Type B pancreatic cell (in vitro differentiated cells): ENCODE measurements around the gene TMEM79. TPM values are rescaled to one million over a fixed set of nuclear protein-coding genes. Genes with fewer than 3 reads are reported as not detected.
"Not testable (repeated sequence)": the region's sequence is repeated elsewhere in the genome, so short reads cannot be mapped to it uniquely, and the experiment has no call there.

ENCODE experiments used
- DNase-seq: peaks from one replicate; pipeline ENCODE4 v3.0.0; 2021; ENCODE audit warnings: mixed read lengths; ENCODE audit not compliant: unreplicated experiment; ENCODE audit errors: extremely low spot score
- H3K27ac Mint-ChIP-seq: 2 replicates; pipeline ENCODE4 v1.8.0; 2021; ENCODE audit warnings: mild to moderate bottlenecking, mixed read lengths
- H3K27me3 Mint-ChIP-seq: 2 replicates; pipeline ENCODE4 v1.8.0; 2021; ENCODE audit warnings: mixed read lengths
- H3K36me3 Mint-ChIP-seq: 2 replicates; pipeline ENCODE4 v1.8.0; 2021; ENCODE audit warnings: mixed read lengths
- H3K4me1 Mint-ChIP-seq: one replicate; pipeline ENCODE4 v1.8.0; 2021; ENCODE audit warnings: mixed read lengths; ENCODE audit not compliant: unreplicated experiment
- H3K4me3 Mint-ChIP-seq: 2 replicates; pipeline ENCODE4 v1.8.0; 2021; ENCODE audit warnings: mild to moderate bottlenecking, mixed read lengths
- H3K9me3 Mint-ChIP-seq: 2 replicates; pipeline ENCODE4 v1.8.0; 2021; ENCODE audit warnings: mixed read lengths
- total RNA-seq: library from RNA; stranded (reverse); gene quantifications from 2 replicates; pipeline ENCODE4 v1.2.1, GENCODE V29; 2021; ENCODE audit warnings: low replicate concordance
- TF ChIP-seq, protein P1 (sequence below): fragments of 200-600 bp; sonication (generic); conservative IDR thresholded peaks from 2 replicates; pipeline ENCODE4 v1.5.0; 2021; ENCODE audit warnings: antibody characterized with exemption, mild to moderate bottlenecking

Gene TMEM79
- total RNA-seq, 1 donor from 2014 or later: 18.1 TPM

GRCh38 chr1:156319664-156320063, 35.5 kb downstream of the TMEM79 start:
- H3K4me1 Mint-ChIP-seq: no peaks in the 10 kb centered on the region
- H3K27me3 Mint-ChIP-seq: no peaks in the 10 kb centered on the region
- H3K4me3 Mint-ChIP-seq: no peak overlapping the region
- no peak for DNase-seq
- no peaks in the 10 kb centered on the region for H3K9me3 Mint-ChIP-seq
- no peak overlapping the region for H3K27ac Mint-ChIP-seq
- TF ChIP-seq, protein P1, sequence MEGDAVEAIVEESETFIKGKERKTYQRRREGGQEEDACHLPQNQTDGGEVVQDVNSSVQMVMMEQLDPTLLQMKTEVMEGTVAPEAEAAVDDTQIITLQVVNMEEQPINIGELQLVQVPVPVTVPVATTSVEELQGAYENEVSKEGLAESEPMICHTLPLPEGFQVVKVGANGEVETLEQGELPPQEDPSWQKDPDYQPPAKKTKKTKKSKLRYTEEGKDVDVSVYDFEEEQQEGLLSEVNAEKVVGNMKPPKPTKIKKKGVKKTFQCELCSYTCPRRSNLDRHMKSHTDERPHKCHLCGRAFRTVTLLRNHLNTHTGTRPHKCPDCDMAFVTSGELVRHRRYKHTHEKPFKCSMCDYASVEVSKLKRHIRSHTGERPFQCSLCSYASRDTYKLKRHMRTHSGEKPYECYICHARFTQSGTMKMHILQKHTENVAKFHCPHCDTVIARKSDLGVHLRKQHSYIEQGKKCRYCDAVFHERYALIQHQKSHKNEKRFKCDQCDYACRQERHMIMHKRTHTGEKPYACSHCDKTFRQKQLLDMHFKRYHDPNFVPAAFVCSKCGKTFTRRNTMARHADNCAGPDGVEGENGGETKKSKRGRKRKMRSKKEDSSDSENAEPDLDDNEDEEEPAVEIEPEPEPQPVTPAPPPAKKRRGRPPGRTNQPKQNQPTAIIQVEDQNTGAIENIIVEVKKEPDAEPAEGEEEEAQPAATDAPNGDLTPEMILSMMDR: peak; percentile 78
- peaks cover 15% of the 10 kb centered on the region for H3K36me3 Mint-ChIP-seq

- Mint-ChIP-seq H3K36me3 (peaks cover 19% of the 10 kb centered on the region), H3K9me3 (no peaks in the 10 kb centered on the region), H3K27ac (no peak overlapping the region), H3K27me3 (no peaks in the 10 kb centered on the region), H3K4me3 (no peak overlapping the region), H3K4me1 (no peaks in the 10 kb centered on the region)
- no peak for DNase-seq
- TF ChIP-seq, protein P1: no peak
Observed at GRCh38 chr1:156320560-156320959, 36.4 kb downstream of the TMEM79 start.

DNA sequence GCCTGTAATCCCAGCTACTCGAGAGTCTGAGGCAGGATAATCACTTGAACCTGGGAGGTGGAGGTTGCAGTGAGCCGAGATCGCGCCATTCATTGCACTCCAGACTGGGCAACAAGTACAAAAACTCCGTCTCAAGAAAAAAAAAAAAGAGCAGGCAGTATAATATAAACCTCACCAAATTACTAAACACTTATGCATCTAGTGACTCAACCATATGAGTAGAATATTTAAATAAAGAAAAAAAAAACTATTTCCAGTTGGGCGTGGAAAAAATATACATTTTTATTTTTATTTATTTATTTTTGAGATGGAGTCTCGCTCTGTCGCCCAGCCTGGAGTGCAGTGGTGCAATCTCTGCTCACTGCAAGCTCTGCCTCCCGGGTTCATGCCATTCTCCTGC, 39.1 kb downstream of the TMEM79 start:
- not testable (repeated sequence) for H3K27me3 Mint-ChIP-seq, H3K9me3 Mint-ChIP-seq, DNase-seq, H3K27ac Mint-ChIP-seq, H3K4me1 Mint-ChIP-seq, H3K4me3 Mint-ChIP-seq
- H3K36me3 Mint-ChIP-seq: peaks cover 12% of the 10 kb centered on the region

- no peaks in the 10 kb centered on the region for H3K27me3 Mint-ChIP-seq
- no peaks in the 10 kb centered on the region for H3K9me3 Mint-ChIP-seq
- TF ChIP-seq, protein P1: peak; percentile 51
- H3K36me3 Mint-ChIP-seq: peaks cover 15% of the 10 kb centered on the region
- peak overlapping the region; percentile 99 for H3K4me3 Mint-ChIP-seq
- H3K4me1 Mint-ChIP-seq: peaks cover 24% of the 10 kb centered on the region
- H3K27ac Mint-ChIP-seq: peak overlapping the region; percentile 40
- no peak for DNase-seq
Observed at GRCh38 chr1:156336242-156336641, 52.1 kb downstream of the TMEM79 start.

- peak overlapping the region; percentile 95 for H3K27ac Mint-ChIP-seq
- H3K9me3 Mint-ChIP-seq: no peaks in the 10 kb centered on the region
- H3K4me3 Mint-ChIP-seq: peak overlapping the region; percentile 99
- peaks cover 15% of the 10 kb centered on the region for H3K36me3 Mint-ChIP-seq
- DNase-seq: no peak
- TF ChIP-seq, protein P1: no peak
- H3K27me3 Mint-ChIP-seq: no peaks in the 10 kb centered on the region
- peaks cover 24% of the 10 kb centered on the region for H3K4me1 Mint-ChIP-seq
Observed at GRCh38 chr1:156337052-156337887, 53.1 kb downstream of the TMEM79 start.

- Mint-ChIP-seq H3K4me1 (peaks cover 24% of the 10 kb centered on the region), H3K9me3 (no peaks in the 10 kb centered on the region), H3K4me3 (peak overlapping the region; percentile 99), H3K36me3 (peaks cover 15% of the 10 kb centered on the region), H3K27ac (peak overlapping the region; percentile 95), H3K27me3 (no peaks in the 10 kb centered on the region)
- TF ChIP-seq, protein P1: no peak
- DNase-seq: no peak
Observed at GRCh38 chr1:156337888-156338179, 53.7 kb downstream of the TMEM79 start.
